Measurements from ENCODE around the gene PATJ.

Gene PATJ

DNA sequence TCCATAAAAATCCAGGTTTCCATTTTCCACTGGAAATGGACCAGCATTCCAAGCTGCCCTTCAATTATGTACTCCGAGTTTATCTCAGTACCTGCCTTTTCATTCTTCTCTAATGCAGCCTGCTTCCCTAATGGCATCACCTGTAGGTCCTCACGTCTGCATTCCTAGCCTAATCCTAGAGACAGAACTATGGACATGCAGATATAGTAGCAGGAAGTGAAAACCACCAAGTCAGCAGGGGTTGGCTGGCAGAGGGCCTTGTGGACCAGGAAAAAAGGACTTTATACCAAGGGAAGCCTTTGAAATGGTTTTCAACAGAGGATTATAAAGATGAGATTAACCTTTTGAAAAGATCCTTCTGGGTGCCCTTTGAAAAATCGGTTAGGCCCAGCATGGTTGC, 316.7 kb downstream of the PATJ start:
- TF ChIP-seq GLIS3 (CRISPR knock-in tag; IDR thresholded peaks at IDR 0.05) = no peak
- no peak for TF ChIP-seq OSR1 (CRISPR knock-in tag; IDR thresholded peaks at IDR 0.05)
- ATAC-seq = no peak

DNA sequence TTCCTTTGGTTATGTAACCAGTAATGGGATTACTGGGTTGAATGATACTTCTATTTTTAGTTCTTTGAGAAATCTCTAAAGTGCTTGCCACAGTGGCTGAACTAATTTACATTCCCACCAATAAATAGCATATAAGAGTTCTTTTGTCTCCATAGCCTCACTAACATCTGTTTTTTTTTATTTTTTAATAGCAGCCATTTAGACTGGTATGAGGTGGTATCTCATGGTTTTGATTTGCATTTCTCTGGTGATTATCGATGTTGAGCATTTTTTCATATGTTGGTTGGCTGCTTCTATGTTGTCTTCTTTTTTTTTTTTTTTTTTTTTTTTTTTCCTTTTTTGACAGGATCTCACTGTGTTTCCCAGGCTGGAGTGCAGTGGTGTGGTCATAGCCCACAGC, 319.8 kb downstream of the PATJ start:
- TF ChIP-seq, protein P1, sequence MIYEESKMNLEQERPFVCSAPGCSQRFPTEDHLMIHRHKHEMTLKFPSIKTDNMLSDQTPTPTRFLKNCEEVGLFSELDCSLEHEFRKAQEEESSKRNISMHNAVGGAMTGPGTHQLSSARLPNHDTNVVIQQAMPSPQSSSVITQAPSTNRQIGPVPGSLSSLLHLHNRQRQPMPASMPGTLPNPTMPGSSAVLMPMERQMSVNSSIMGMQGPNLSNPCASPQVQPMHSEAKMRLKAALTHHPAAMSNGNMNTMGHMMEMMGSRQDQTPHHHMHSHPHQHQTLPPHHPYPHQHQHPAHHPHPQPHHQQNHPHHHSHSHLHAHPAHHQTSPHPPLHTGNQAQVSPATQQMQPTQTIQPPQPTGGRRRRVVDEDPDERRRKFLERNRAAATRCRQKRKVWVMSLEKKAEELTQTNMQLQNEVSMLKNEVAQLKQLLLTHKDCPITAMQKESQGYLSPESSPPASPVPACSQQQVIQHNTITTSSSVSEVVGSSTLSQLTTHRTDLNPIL (CRISPR knock-in tag; IDR thresholded peaks at IDR 0.05; ENCODE audit: low read depth) = no peak
- no peak for TF ChIP-seq BACH2 (CRISPR knock-in tag; IDR thresholded peaks at IDR 0.05; ENCODE audit: borderline replicate concordance)
- no peak for TF ChIP-seq ISL1 (CRISPR knock-in tag; IDR thresholded peaks at IDR 0.05)
- TF ChIP-seq ESRRG (CRISPR knock-in tag; IDR thresholded peaks at IDR 0.05) = no peak
- TF ChIP-seq SNAI2 (CRISPR knock-in tag; IDR thresholded peaks at IDR 0.05) = no peak
- no peak for TF ChIP-seq CSDC2 (CRISPR knock-in tag; IDR thresholded peaks at IDR 0.05)
- no peak for TF ChIP-seq OSR1 (CRISPR knock-in tag; IDR thresholded peaks at IDR 0.05)
- TF ChIP-seq RARB (CRISPR knock-in tag; IDR thresholded peaks at IDR 0.05) = no peak
- no peak for TF ChIP-seq ARNTL (CRISPR knock-in tag; IDR thresholded peaks at IDR 0.05; ENCODE audit: borderline replicate concordance, low read depth)
- TF ChIP-seq, protein P2, sequence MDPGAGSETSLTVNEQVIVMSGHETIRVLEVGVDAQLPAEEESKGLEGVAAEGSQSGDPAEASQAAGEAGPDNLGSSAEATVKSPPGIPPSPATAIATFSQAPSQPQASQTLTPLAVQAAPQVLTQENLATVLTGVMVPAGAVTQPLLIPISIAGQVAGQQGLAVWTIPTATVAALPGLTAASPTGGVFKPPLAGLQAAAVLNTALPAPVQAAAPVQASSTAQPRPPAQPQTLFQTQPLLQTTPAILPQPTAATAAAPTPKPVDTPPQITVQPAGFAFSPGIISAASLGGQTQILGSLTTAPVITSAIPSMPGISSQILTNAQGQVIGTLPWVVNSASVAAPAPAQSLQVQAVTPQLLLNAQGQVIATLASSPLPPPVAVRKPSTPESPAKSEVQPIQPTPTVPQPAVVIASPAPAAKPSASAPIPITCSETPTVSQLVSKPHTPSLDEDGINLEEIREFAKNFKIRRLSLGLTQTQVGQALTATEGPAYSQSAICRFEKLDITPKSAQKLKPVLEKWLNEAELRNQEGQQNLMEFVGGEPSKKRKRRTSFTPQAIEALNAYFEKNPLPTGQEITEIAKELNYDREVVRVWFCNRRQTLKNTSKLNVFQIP (CRISPR knock-in tag; IDR thresholded peaks at IDR 0.05; ENCODE audit: borderline replicate concordance, low read depth) = no peak
- TF ChIP-seq, protein P3, sequence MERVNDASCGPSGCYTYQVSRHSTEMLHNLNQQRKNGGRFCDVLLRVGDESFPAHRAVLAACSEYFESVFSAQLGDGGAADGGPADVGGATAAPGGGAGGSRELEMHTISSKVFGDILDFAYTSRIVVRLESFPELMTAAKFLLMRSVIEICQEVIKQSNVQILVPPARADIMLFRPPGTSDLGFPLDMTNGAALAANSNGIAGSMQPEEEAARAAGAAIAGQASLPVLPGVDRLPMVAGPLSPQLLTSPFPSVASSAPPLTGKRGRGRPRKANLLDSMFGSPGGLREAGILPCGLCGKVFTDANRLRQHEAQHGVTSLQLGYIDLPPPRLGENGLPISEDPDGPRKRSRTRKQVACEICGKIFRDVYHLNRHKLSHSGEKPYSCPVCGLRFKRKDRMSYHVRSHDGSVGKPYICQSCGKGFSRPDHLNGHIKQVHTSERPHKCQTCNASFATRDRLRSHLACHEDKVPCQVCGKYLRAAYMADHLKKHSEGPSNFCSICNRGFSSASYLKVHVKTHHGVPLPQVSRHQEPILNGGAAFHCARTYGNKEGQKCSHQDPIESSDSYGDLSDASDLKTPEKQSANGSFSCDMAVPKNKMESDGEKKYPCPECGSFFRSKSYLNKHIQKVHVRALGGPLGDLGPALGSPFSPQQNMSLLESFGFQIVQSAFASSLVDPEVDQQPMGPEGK (CRISPR knock-in tag; IDR thresholded peaks at IDR 0.05; ENCODE audit: borderline replicate concordance) = no peak
- no peak for TF ChIP-seq ZNF8 (CRISPR knock-in tag; IDR thresholded peaks at IDR 0.05)
- no peak for TF ChIP-seq ZNF565 (CRISPR knock-in tag; conservative IDR thresholded peaks at IDR 0.05; ENCODE audit: low read depth)
- no peak for TF ChIP-seq PPARA (CRISPR knock-in tag; IDR thresholded peaks at IDR 0.05; ENCODE audit: borderline replicate concordance)
- no peak for TF ChIP-seq TOX (CRISPR knock-in tag; IDR thresholded peaks at IDR 0.05; ENCODE audit: borderline replicate concordance)
- TF ChIP-seq, protein P4, sequence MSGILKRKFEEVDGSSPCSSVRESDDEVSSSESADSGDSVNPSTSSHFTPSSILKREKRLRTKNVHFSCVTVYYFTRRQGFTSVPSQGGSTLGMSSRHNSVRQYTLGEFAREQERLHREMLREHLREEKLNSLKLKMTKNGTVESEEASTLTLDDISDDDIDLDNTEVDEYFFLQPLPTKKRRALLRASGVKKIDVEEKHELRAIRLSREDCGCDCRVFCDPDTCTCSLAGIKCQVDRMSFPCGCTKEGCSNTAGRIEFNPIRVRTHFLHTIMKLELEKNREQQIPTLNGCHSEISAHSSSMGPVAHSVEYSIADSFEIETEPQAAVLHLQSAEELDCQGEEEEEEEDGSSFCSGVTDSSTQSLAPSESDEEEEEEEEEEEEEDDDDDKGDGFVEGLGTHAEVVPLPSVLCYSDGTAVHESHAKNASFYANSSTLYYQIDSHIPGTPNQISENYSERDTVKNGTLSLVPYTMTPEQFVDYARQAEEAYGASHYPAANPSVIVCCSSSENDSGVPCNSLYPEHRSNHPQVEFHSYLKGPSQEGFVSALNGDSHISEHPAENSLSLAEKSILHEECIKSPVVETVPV (CRISPR knock-in tag; IDR thresholded peaks at IDR 0.05) = no peak
- TF ChIP-seq ZC3H10 (CRISPR knock-in tag; IDR thresholded peaks at IDR 0.05) = no peak
- ATAC-seq = no peak

DNA sequence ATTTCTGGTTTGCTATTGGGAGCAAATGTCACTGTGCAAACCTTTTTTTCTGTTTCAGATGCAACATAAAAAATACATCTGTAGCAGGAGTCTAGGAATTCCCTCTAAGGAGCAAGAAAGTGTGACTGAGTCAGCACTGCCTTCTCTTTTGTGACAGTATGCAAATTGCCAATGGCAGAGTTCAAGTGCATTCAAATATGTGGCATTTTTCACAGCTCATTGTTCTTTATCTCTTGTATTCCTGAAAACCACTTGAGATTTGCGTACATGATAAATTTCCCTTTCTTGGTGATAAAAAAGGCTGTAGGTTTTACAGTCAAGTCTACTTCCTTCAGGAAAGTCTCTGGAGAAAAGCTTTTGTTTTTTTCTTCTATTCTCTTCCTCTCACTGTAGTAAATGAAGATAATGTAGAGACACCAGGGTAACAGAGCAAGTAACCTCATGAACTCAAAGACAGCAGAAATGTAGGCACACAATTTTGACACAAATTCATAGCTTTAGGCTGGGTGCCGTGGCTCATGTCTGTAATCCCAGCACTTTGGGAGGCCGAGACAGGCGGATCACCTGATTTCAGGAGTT, 322.6 kb downstream of the PATJ start:
- no peak for ATAC-seq
- no peak for TF ChIP-seq ISL1 (CRISPR knock-in tag; IDR thresholded peaks at IDR 0.05)
- TF ChIP-seq OSR1 (CRISPR knock-in tag; IDR thresholded peaks at IDR 0.05) = no peak
- TF ChIP-seq, protein P3 (CRISPR knock-in tag; IDR thresholded peaks at IDR 0.05; ENCODE audit: borderline replicate concordance) = no peak
- no peak for TF ChIP-seq ZNF8 (CRISPR knock-in tag; IDR thresholded peaks at IDR 0.05)
- TF ChIP-seq ZFP30 (CRISPR knock-in tag; IDR thresholded peaks at IDR 0.05) = no peak
- TF ChIP-seq GLIS3 (CRISPR knock-in tag; IDR thresholded peaks at IDR 0.05) = no peak
- TF ChIP-seq ZNF565 (CRISPR knock-in tag; conservative IDR thresholded peaks at IDR 0.05; ENCODE audit: low read depth) = no peak
- TF ChIP-seq, protein P4 (CRISPR knock-in tag; IDR thresholded peaks at IDR 0.05) = no peak
- TF ChIP-seq ZNF70 (CRISPR knock-in tag; IDR thresholded peaks at IDR 0.05) = no peak
- TF ChIP-seq, protein P2 (CRISPR knock-in tag; IDR thresholded peaks at IDR 0.05; ENCODE audit: borderline replicate concordance, low read depth) = no peak
